GM19193 (cell line): ENCODE data around the gene RESP18.

Experiments
- POLR2A ChIP-seq: IDR thresholded peaks from 4 replicates; pipeline ENCODE4 v1.6.1; 2011; ENCODE audit not compliant: insufficient read depth, insufficient read length; ENCODE audit errors: extremely low read depth

Gene RESP18

GRCh38 chr2:219344751-219345430 lies 12.3 kb upstream of the RESP18 start:
- no peak for TF ChIP-seq POLR2A

- TF ChIP-seq POLR2A: no peak
Observed at GRCh38 chr2:219335373-219335786, 2.8 kb upstream of the RESP18 start.

GRCh38 chr2:219334076-219334475 lies 1.5 kb upstream of the RESP18 start:
- TF ChIP-seq POLR2A: no peak

- no peak for TF ChIP-seq POLR2A
Observed at GRCh38 chr2:219331560-219332213, 857 bp downstream of the RESP18 start.

- TF ChIP-seq POLR2A: no peak
Observed at GRCh38 chr2:219327719-219328118, 4.8 kb downstream of the RESP18 start.

GRCh38 chr2:219325657-219326315 lies 6.8 kb downstream of the RESP18 start:
- TF ChIP-seq POLR2A: no peak

- TF ChIP-seq POLR2A: no peak
Observed at GRCh38 chr2:219325136-219325535, 7.4 kb downstream of the RESP18 start.

- TF ChIP-seq POLR2A: no peak
Observed at GRCh38 chr2:219323434-219323833, 9.1 kb downstream of the RESP18 start.

GRCh38 chr2:219314804-219315468 lies 17.6 kb downstream of the RESP18 start:
- no peak for TF ChIP-seq POLR2A

GRCh38 chr2:219309278-219309677 lies 23.3 kb downstream of the RESP18 start, which contains the start of gene PTPRN:
Gene PTPRN (minus strand): TSS chr2:219309401. CDS start chr2:219309332, 69 bp downstream.
- TF ChIP-seq POLR2A: no peak

GRCh38 chr2:219308142-219309101 lies 24.1 kb downstream of the RESP18 start:
- no peak for TF ChIP-seq POLR2A

- no peak for TF ChIP-seq POLR2A
Observed at GRCh38 chr2:219306047-219306446, 26.5 kb downstream of the RESP18 start.

GRCh38 chr2:219304223-219304622 lies 28.3 kb downstream of the RESP18 start:
- no peak for TF ChIP-seq POLR2A

GRCh38 chr2:219302412-219302968 lies 30.1 kb downstream of the RESP18 start:
- TF ChIP-seq POLR2A: no peak
